SK-N-SH treated with all-trans-retinoic acid at 6 μM for 48 hours (cell line): ENCODE data around the gene MITF.

Source experiments
- ARNTL ChIP-seq: fragments of 450-650 bp; formaldehyde crosslinking; IDR thresholded peaks from 2 replicates; pipeline ENCODE4 v1.5.0; 2020; ENCODE audit warnings: low read depth, mild to moderate bottlenecking, moderate library complexity, borderline replicate concordance
- CREB5 ChIP-seq: fragments of 250-450 bp; sonication (Bioruptor Pico); IDR thresholded peaks from 2 replicates; pipeline ENCODE4 v1.5.1; 2020; ENCODE audit warnings: low read depth, mild to moderate bottlenecking, moderate library complexity
- GLIS3 ChIP-seq: fragments of 250-450 bp; sonication (Bioruptor Pico); IDR thresholded peaks from 2 replicates; pipeline ENCODE4 v1.5.0; 2020; ENCODE audit warnings: mild to moderate bottlenecking, moderate library complexity
- PATZ1 ChIP-seq: fragments of 250-450 bp; sonication (Bioruptor Pico); IDR thresholded peaks from 2 replicates; pipeline ENCODE4 v1.8.0; 2020; ENCODE audit warnings: mild to moderate bottlenecking, moderate library complexity, borderline replicate concordance
- RARB ChIP-seq: fragments of 250-450 bp; sonication (Bioruptor Pico); IDR thresholded peaks from 2 replicates; pipeline ENCODE4 v1.8.0; 2021; ENCODE audit warnings: mild to moderate bottlenecking, moderate library complexity
- ZC3H10 ChIP-seq: fragments of 250-450 bp; sonication (Bioruptor Pico); IDR thresholded peaks from 2 replicates; pipeline ENCODE4 v1.5.1; 2021; ENCODE audit warnings: mild to moderate bottlenecking, moderate library complexity
- ZFP3 ChIP-seq: fragments of 250-450 bp; sonication (Bioruptor Pico); IDR thresholded peaks from 2 replicates; pipeline ENCODE4 v1.5.0; 2020; ENCODE audit warnings: mild to moderate bottlenecking, moderate library complexity
- ZNF565 ChIP-seq: fragments of 450-650 bp; formaldehyde crosslinking; conservative IDR thresholded peaks from 2 replicates; pipeline ENCODE4 v1.5.0; 2020; ENCODE audit warnings: low read depth, mild to moderate bottlenecking, moderate library complexity
- TF ChIP-seq, protein P1 (sequence below): fragments of 250-450 bp; sonication (Bioruptor Pico); IDR thresholded peaks from 2 replicates; pipeline ENCODE4 v1.5.1; 2021; ENCODE audit warnings: mild to moderate bottlenecking, moderate library complexity

DNA sequence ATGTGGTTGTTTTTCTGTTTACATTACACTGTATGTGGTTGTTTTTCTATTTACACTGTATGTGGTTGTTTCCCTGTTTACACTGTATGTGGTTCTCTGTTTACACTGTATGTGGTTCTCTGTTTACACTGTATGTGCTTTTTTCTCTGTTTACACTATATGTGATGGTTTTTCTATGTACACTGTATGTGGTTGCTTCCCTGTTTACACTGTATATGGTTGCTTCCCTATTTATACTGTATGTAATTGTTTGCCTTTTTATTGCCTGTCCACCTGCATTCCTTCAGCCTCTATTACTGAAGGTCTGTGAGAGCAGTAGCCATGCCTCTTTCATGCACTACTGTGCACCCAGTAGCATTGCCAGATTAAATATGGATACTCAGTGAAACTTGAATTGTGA, 94.3 kb downstream of the MITF start:
- TF ChIP-seq PATZ1 (CRISPR knock-in tag) (no peak), ZNF565 (no peak), CREB5 (no peak), RARB (no peak), ZFP3 (no peak), ARNTL (CRISPR knock-in tag) (no peak), ZC3H10 (no peak), GLIS3 (CRISPR knock-in tag) (no peak)
- TF ChIP-seq, protein P1, sequence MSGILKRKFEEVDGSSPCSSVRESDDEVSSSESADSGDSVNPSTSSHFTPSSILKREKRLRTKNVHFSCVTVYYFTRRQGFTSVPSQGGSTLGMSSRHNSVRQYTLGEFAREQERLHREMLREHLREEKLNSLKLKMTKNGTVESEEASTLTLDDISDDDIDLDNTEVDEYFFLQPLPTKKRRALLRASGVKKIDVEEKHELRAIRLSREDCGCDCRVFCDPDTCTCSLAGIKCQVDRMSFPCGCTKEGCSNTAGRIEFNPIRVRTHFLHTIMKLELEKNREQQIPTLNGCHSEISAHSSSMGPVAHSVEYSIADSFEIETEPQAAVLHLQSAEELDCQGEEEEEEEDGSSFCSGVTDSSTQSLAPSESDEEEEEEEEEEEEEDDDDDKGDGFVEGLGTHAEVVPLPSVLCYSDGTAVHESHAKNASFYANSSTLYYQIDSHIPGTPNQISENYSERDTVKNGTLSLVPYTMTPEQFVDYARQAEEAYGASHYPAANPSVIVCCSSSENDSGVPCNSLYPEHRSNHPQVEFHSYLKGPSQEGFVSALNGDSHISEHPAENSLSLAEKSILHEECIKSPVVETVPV (CRISPR knock-in tag) = no peak
